Stimulated activated CD4-positive, alpha-beta T cell treated with anti-CD3 and anti-CD28 coated beads, Interleukin-1b, Interleukin-23, amount 100 ng/mL, for 4 hours (primary cell): ENCODE measurements around the gene RARA.

ENCODE experiments used
- DNase-seq, 2 donors: peaks; one replicate each; pipeline ENCODE4 v3.0.0-alpha.2; 2020; ENCODE audit warnings: low read depth in 2 of 2

RARA gene

GRCh38 chr17:40316571-40317344 lies 7.8 kb downstream of the RARA start:
- no peak for DNase-seq

DNA sequence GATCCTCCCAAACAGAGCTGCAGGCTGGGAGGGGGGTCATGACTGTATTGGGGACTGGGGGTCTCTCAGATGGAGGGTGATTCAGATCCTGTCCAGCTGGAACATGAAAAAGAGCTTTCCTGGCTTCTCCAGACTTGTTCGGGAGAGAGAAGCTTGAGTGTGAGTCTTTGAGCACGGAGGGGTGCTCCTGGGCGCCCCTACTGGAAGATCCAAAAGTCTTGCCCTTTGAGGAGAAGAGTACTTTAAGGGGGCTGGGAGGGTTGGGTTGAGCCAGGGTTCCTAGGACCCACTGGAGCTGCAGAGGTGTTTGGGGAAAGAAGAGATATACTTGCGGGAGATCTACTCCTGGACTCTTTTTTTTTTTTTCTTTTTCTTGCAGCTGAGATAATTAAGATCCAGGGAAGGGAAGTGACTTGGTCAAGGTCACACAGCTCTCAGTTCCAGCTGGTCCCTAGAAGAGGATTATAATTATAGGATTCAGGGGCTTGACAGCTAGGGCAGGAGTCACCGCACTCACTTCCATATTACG lies 8.4 kb downstream of the RARA start:
- DNase-seq, result no peak

GRCh38 chr17:40317880-40318829 lies 9.2 kb downstream of the RARA start:
- DNase-seq, result peak; percentile 87 to 89

DNA sequence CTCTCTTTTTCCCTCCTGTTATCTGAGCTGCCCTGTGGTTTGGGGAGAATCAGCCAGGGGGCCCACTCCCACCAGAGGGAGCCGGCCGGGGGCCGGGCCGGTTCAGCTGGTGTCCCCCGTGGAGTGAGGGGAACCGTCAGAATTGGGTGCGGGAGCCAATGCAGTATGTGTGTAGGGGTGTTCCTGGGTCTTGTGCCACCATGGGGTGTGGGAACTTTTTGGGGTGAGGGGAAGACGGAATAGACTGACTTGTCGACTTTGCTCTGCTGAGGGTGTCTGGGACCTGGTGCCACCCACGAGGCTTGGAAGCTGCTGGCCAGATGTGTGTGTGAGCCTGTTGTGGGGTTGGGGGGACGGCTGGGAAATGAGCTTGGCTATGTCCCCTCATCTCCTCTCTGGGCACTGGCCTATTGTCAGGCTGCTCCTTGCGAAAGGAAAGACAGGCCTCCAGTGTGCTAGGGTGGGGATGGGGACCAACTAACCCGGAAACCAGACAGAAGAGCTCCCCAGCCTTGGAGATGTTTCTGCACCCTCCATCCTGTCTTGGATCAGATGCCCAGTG lies 9.9 kb downstream of the RARA start:
- DNase-seq, result no peak

DNA sequence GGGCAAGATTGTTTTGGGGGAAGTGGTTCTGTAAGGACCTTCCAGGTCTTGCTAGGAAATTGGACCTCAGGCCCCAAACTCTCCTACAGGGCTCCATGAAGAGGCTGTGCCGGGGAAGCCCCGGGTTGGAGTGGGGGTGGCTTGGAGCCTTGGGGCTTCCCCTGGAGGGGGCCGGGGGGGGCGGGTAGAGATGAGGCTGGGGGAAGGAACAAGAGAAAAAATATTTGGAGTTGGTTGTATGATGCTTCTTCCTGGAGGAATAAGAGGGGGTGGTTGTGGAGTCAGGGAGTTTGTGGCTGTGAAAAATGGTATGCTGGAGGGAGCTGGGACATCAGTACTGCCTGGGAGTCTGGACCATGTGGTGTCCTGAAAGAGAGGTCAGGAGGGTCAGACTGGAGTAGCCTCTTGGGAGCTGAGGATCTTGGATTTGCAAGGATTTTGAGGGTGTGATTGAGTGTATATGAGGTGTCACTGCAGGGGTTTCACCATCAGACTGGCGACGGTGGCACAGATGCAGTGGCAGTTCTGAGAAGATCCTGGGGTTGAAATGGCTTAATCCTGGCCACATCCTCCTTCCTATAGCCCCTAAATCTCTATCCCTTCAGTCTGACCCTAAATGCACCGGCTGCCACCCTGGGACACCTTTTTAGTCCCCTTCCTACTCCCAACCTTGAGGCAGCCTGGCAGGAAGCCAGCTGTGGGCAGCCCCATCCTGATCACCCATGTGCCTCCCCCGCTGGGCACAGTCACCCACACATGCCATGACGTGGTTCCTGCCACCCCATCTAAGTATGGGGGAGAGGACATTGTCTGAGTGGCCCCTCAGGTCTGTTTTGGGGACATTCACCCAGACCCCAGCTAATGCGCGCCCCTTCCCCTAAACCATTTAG lies 10.9 kb downstream of the RARA start:
- DNase-seq, result peak; percentile 63 to 65

- no peak for DNase-seq
Measured at GRCh38 chr17:40320756-40321523, 12.0 kb downstream of the RARA start.

GRCh38 chr17:40321524-40321929 lies 12.5 kb downstream of the RARA start:
- no peak for DNase-seq

DNA sequence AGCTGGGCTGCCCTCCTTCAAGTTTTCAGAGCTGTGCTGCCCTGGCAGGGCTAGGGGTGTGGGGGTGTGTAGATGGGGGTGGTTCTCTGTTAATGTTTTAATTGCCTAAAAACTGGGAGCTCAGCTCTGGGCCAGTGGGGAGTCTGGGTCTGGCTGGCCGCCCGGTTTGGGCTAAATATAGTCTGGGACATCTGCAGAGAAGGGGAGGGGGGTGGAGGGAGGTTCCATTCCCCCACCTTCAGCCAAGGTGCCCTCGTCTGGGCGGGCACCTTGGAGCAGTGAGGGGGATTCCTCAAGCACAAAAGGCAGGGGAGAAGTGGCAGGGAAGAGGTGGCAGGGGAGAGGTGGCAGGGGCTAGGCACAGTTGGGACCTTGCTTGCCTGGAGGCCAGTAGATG lies 13.0 kb downstream of the RARA start:
- DNase-seq, result no peak

DNA sequence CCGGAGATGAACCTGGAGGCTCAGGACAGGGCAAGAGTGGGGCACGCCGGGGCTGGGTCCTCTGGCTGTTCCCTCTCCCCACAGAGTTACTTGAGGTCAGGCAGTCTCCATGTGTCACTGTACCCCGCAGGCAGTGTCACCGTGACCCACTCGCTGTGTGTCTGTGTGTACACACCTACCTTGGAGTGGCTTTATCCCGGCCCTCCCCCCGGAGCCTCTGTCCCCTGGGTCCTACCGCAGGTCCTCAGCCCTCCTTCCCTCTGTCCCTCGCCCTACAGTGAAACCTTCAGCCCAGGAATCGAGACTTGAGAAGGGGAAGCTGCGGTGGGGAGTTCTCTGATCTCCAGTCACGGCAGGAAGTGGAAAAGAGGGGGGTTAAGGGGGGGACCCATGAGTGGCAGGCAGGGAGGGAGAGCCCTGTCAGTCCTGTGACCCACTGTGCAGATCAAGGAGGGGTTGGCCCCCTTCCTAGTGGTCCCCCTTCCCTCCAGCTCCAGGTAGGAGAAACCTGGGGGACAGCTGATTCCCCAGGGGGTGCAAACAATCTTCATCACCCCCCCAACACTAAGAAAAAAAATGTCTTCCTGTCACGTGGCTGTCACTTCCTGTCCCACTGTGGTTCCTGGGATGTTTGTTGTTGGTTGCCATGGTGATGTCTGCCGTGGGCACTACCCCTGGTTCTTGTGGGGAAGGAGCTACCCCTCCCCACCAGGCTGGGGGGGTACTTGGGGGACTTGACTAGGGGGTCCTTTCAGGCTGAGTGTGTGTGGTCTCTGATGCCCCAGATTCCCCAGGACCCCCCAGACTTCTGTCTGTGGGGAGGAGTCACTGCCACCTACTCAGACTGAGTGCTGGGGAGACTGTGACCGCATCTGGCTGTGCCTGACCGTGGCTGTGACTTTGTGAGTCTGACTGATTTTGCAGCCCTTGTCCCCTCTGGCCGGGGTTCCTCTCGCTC lies 13.7 kb downstream of the RARA start:
- peak; percentile 52 to 67 for DNase-seq

- peak; percentile 49 to 57 for DNase-seq
Measured at GRCh38 chr17:40323391-40324381, 14.7 kb downstream of the RARA start.

DNA sequence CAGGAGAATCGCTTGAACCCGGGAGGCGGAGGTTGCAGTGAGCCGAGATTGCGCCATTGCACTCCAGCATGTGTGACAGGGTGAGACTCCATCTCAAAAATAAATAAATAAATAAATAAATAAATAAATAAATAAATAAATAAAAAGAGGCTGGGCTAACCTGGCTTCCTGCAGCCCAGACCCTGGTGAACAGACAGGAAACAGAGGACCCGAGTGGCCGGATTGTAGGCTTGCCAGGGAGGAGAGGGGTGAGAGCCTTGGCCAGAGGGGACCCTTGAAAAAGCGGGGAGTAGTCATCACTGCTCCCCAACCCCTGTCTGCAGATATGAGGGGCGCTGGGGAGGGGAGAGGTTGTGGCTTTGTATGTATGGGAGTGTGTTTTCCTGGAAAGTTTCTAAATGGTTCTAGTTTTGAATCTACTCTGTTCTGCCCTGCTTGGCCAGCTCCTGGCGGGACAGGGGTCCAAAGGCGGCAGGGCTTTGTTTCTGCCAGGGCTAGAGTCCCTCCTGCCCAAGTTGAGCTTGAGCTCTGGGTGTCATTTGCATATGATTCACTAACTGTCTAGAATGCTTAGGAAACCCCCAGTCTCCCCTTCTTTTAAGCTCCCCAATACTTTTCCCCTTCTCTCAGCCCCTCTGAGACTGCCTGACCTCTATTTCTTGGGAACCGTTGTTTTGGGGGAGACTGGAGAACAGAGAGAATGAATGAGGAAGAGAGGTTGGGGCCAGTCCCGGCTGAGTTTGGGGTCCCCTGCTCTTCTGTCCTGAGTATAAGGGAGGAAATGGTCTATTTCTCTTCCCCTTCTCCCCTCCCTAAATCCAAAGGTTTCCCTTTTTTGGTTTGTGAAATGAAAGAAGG lies 16.4 kb downstream of the RARA start:
- no peak for DNase-seq

DNA sequence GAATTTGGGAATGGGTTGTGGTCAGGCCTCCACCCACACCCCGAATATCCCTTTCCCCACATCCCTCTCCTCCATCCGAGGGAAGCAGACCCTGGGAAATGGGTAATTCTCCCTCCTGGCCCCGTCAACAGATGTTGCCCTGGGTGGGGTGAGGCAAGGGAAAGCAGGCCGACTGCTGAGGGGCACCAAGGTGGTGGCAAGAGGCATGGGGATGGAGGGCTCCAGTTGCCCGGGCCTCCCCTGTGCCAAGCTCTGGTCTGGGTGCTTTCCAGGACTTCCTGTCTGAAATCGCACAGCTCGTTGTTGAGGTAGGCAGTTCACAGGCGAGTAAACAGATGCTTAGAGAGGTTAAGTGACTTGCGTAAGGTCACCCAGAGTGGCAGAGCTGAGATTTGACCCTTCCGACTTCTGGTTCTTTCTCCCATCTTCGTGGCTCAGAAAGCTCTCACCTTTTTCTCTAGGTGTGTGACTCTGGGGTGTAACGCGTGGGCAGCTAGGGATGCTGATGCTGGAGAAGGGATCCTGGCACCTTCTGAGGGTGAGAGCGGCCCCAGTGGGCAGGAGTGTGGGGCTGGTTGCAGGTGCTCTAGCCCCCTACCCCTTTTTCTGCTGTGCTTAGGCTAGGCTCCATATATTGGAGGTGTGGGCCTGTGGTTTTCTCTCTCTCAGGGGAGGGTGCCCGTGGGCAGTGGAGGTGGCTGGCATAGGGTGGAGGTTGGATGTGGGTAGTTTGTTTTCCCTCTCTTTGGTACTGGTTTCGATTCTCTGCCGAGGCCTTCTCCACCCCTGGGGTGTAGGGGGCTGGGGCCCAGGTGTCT lies 17.2 kb downstream of the RARA start:
- no peak for DNase-seq

GRCh38 chr17:40326832-40327199 lies 17.8 kb downstream of the RARA start:
- no peak for DNase-seq

- no peak for DNase-seq
Measured at GRCh38 chr17:40327244-40327729, 18.3 kb downstream of the RARA start.

GRCh38 chr17:40327735-40328385 lies 18.9 kb downstream of the RARA start:
- DNase-seq, result no peak

DNA sequence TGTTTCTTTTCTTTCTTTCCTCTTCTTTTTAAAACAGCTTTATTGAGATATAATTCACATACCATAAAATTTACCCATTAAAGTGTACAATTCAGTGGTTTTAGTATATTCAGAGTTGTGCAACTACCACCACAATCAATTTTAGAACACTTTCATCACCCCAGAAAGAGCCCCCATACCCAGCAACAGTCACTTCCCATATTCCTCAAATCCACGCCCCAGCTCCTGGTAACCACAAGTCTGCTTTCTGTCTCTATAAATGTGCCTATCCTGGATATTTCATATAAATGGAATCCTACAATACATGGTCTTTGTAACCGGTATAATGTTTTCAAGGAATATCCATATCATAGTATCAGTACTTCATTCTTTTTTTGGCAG lies 19.4 kb downstream of the RARA start:
- DNase-seq, result no peak
